Measurements from ENCODE around the gene DUOXA2.

DNA sequence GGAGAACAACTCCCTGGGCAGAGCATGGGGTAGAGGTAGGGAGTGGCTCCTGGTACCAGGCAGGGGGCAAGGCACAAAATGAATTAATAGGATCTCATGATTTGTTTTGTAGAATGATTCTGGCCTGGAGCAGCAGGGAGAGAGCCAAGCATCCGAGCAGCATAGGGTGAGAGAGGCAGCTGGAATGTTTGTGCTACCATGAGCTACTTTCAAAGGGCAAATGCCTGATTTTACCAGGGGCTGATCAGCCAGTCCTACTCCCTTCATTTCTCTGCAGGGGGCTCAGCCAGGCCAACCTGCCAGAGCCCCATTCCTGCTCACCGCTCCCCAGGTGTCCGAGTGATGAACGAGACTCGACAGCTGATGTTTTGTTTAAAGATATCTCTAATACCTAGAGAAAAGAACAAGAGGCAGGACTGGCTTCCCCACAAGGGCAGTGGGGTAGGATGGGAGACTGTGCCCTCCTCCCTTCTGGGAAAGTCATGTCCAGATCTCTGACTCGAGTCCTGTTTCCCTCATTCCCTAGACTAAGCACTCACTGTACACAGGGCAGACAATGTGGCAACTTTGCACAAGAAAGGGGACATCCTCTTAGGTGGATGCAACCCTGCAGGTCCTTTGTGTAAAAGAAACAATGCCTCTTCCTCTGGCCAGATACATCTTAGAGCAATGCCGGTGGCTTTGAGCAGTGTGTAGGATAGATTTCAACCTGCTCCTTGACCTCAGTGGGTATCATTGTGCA lies 13.1 kb upstream of the DUOXA2 start:
- TF ChIP-seq, protein P1, sequence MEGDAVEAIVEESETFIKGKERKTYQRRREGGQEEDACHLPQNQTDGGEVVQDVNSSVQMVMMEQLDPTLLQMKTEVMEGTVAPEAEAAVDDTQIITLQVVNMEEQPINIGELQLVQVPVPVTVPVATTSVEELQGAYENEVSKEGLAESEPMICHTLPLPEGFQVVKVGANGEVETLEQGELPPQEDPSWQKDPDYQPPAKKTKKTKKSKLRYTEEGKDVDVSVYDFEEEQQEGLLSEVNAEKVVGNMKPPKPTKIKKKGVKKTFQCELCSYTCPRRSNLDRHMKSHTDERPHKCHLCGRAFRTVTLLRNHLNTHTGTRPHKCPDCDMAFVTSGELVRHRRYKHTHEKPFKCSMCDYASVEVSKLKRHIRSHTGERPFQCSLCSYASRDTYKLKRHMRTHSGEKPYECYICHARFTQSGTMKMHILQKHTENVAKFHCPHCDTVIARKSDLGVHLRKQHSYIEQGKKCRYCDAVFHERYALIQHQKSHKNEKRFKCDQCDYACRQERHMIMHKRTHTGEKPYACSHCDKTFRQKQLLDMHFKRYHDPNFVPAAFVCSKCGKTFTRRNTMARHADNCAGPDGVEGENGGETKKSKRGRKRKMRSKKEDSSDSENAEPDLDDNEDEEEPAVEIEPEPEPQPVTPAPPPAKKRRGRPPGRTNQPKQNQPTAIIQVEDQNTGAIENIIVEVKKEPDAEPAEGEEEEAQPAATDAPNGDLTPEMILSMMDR (optimal IDR thresholded peaks at IDR 0.05 in 1 of 3, IDR thresholded peaks at IDR 0.05 in 1 of 3, conservative IDR thresholded peaks at IDR 0.05 in 1 of 3; ENCODE audit: extremely low read depth in 1 of 3, insufficient read depth in 2 of 3, low read length in 3 of 3) = no peak
- no peak for TF ChIP-seq EZH2 (IDR thresholded peaks at IDR 0.05; ENCODE audit: low read length)

Data from keratinocyte (primary cell).